GM06990 (cell line): Measurements from ENCODE around the gene SSC5D.

Experiments used
- DNase-seq: peaks from one replicate; pipeline ENCODE4 v3.0.0-alpha.2; 2011; ENCODE audit not compliant: insufficient read length; ENCODE audit errors: extremely low read depth
- H3K27me3 ChIP-seq: replicated peaks from 2 replicates; pipeline ENCODE4 v1.6.0; 2011; ENCODE audit warnings: low read length; ENCODE audit not compliant: control insufficient read depth, insufficient read depth
- H3K36me3 ChIP-seq: 2 replicates; pipeline ENCODE4 v1.5.1; 2011; ENCODE audit warnings: low read length; ENCODE audit not compliant: control insufficient read depth, insufficient read depth
- H3K4me3 ChIP-seq: replicated peaks from 2 replicates; pipeline ENCODE4 v1.5.1; 2011; ENCODE audit warnings: low read depth, mild to moderate bottlenecking, control low read depth, low read length
- CTCF ChIP-seq: IDR thresholded peaks from 2 replicates; pipeline ENCODE4 v1.5.1; 2011; ENCODE audit warnings: low read length, control low read depth, mild to moderate bottlenecking, inconsistent platforms; ENCODE audit not compliant: insufficient read depth, poor library complexity, severe bottlenecking

The SSC5D gene

DNA sequence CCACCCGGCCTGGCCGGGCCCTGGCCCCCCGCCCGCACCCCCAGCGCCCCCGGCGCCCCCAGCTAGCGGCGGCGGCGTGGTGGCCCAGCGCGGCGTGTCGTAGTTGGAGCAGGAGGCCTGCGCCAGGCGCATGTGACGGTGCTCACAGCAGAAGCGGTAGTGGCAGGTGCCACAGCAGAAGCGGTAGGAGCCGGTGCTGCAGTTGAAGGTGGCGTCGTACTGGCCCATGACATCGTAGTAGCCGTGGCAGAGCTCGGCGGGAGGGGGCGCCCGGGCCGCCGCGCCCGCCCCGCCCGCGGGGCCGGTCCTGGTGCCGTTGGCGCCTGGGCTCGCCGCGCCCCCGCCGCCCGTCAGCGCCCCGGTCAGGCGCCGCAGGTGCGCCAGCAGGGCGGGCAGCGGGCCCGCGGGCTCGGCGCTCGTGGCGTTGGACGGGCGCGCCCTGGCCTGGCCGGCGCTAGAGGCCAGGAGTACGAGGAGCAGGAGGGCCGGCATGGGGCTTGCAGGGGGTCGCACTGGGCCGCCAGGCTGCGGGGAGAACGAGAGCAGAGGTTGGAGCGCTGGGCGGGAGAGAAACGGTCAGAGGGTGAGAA, 45.8 kb upstream of the SSC5D start:
- Histone ChIP-seq H3K4me3 (no peak overlapping the region), H3K27me3 (peaks cover 3% of the 10 kb centered on the region; the same call in 1 of the 2 replicates), H3K36me3 (no peaks in the 10 kb centered on the region)
- DNase-seq: no peak
- no peak for TF ChIP-seq CTCF

- DNase-seq: no peak
- H3K27me3 ChIP-seq: peaks cover 3% of the 10 kb centered on the region; the same call in 1 of the 2 replicates
- no peak within 1 kb of the TSS for H3K4me3 ChIP-seq
- TF ChIP-seq CTCF: no peak
- no peaks in the 10 kb centered on the region for H3K36me3 ChIP-seq
These were observed 45.0 kb upstream of the SSC5D start, which contains the start of gene SHISA7 for GRCh38 chr19:55443045-55443823. Gene SHISA7 (minus strand): TSS chr19:55443300. CDS start chr19:55442863, 437 bp downstream.

DNA sequence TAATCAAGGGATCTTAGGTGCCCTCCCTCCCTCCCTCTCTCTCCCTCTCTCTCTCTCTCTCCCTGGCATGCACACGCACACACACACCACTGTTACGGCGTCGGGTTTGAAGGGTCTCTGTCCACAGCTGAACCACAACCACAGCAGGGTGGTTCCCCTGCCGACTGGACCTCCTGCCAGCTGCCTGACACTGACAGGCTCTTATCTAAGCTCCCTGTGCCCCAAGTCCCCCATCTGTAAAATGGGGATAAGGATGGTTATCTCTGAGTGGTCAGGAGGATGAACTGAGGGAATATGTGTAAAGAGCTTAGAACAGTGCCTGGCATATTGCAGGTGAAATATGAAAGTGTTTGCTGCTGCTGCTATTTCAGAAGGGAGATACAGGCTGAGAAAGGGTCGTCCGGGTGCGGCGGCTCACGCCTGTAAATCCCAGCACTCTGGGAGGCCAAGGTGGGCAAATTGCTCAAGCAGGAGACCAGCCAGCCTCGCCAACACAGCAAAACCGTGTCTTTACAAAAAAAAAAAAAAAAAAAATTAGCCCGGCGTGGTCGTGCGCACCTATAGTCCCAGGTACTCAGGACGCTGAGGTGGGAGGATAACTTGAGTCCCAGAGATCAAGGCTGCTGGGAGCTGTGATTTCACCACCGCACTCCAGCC, 44.3 kb upstream of the SSC5D start:
- Histone ChIP-seq H3K4me3 (no peak overlapping the region), H3K36me3 (no peaks in the 10 kb centered on the region), H3K27me3 (peaks cover 3% of the 10 kb centered on the region; the same call in 1 of the 2 replicates)
- TF ChIP-seq CTCF: no peak
- no peak for DNase-seq

DNA sequence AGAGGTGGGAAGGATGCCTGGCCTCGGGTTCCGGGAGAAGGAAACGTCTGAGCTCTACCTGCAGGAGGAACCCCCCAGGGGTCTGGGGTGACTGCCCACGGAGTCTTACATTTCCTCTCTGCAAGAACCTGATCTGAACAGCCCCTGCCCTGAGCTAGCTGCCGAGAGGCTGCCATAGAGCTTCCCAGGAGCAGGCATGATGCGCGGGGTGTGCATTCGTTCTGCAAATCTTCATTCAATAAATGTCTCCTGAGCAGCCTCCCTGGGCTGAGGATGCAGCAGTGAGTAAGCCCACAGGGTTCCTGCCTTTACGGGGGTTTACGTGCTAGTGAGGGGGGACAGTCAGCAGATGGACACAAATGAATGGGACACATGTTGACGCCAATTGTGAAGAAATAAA, 43.6 kb upstream of the SSC5D start:
- TF ChIP-seq CTCF: no peak
- H3K36me3 ChIP-seq: no peaks in the 10 kb centered on the region
- H3K27me3 ChIP-seq: peaks cover 1% of the 10 kb centered on the region; the same call in 1 of the 2 replicates
- no peak for DNase-seq
- H3K4me3 ChIP-seq: no peak overlapping the region

DNA sequence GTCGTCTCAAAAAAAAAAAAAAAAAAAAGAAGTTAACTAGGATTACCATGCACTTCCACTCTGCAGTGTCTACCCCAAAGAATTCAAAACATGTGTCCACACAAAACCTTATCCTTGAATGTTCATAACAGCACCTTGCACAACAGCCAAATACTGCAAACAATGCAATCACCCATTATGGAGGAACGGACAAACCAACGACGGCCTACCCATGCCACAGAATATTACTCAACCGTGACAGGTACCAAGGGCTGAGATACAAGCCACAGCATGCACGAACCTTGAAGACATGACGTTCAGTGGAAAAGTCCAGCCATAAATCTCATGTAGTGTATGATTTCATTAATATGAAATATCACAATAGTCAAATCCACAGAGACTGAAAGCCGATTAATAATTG, 42.2 kb upstream of the SSC5D start:
- no peak for DNase-seq
- peaks cover 1% of the 10 kb centered on the region; the same call in 1 of the 2 replicates for H3K27me3 ChIP-seq
- no peak for TF ChIP-seq CTCF

More for the DNA sequence above, 42.2 kb upstream of the SSC5D start:
- Histone ChIP-seq H3K4me3 (no peak overlapping the region), H3K36me3 (no peaks in the 10 kb centered on the region)
